Tibial nerve (tissue), 4 donors: ENCODE data around the gene IFITM2.

Experiments
- EP300 ChIP-seq, 2 donors: sonication (generic); formaldehyde crosslinking; IDR thresholded peaks; one replicate each; pipeline ENCODE4 v1.6.1; 2017; ENCODE audit warnings: antibody characterized with exemption in 2 of 2, mild to moderate bottlenecking in 1 of 2
- TF ChIP-seq, protein P1 (sequence below), 5 experiments: fragments of 200-600 bp in 3 of 5; fragments of 450-650 bp in 2 of 5; sonication (generic) in 3 of 5; IDR thresholded peaks; one replicate each; pipeline ENCODE4 v1.5.1; 2016 to 2019; ENCODE audit warnings: antibody characterized with exemption in 5 of 5, mild to moderate bottlenecking in 3 of 5, moderate library complexity in 2 of 5

DNA sequence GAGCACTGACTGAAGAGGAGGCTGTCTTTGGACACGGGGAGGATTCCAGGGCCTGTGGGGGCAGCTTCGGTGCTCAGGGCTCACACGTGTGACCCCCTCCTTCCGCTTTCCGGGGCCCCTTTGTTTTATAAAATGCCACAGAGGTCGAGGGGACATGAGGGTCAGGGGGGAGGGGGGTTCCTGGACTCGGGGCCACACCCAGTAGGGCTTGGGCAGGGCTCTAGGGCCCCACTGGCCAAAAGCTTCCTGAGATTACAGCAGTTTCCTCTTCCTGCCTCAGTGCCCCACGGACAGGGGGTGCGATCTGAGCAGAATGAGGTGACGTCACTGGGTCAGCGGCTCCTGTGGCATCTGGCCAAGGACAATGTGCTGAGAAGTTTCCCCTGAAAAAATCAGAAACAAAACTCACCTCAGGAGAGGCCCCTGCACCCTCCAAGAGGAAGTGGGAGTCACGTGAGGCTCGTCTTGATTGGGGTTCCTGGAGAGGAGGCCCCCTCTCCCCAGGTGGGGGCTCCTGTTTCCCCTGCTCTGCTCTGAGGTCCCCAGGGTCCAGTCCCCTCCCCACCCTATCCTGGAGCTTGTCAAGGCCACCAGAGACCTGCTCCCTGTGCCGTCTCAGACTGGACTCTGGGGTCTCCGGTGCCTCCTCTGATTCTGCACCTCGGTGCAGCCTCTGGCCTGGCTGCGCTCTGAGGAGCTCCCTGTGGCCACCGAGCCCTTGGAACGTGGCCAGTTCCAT lies 19.4 kb downstream of the IFITM2 start:
- TF ChIP-seq, protein P1, sequence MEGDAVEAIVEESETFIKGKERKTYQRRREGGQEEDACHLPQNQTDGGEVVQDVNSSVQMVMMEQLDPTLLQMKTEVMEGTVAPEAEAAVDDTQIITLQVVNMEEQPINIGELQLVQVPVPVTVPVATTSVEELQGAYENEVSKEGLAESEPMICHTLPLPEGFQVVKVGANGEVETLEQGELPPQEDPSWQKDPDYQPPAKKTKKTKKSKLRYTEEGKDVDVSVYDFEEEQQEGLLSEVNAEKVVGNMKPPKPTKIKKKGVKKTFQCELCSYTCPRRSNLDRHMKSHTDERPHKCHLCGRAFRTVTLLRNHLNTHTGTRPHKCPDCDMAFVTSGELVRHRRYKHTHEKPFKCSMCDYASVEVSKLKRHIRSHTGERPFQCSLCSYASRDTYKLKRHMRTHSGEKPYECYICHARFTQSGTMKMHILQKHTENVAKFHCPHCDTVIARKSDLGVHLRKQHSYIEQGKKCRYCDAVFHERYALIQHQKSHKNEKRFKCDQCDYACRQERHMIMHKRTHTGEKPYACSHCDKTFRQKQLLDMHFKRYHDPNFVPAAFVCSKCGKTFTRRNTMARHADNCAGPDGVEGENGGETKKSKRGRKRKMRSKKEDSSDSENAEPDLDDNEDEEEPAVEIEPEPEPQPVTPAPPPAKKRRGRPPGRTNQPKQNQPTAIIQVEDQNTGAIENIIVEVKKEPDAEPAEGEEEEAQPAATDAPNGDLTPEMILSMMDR (IDR thresholded peaks at IDR 0.05) = no peak
- peak; percentile 69 to 83 for TF ChIP-seq EP300 (IDR thresholded peaks at IDR 0.05)
